Adrenal gland (tissue), 5 donors: Measurements from ENCODE around the gene GRAP.

Experiments
- POLR2A ChIP-seq, 2 donors: fragments of 450-650 bp; IDR thresholded peaks; one replicate each; pipeline ENCODE4 v1.6.1; 2017; ENCODE audit warnings: antibody characterized with exemption in 2 of 2, mild to moderate bottlenecking in 2 of 2, moderate library complexity in 1 of 2
- TF ChIP-seq, protein P1 (sequence below), 6 experiments: fragments of 450-650 bp in 4 of 6; fragments of 200-600 bp in 2 of 6; sonication (generic) in 1 of 6; IDR thresholded peaks; 1 replicate in 5 of 6; 2 replicates in 1 of 6; pipeline versions ENCODE4 v1.5.1 to v1.8.0; 2016 to 2021; ENCODE audit warnings: antibody characterized with exemption in 6 of 6, mild to moderate bottlenecking in 2 of 6, moderate library complexity in 1 of 6
- donor health status: DM: no; HTN: no; CAD: no.

DNA sequence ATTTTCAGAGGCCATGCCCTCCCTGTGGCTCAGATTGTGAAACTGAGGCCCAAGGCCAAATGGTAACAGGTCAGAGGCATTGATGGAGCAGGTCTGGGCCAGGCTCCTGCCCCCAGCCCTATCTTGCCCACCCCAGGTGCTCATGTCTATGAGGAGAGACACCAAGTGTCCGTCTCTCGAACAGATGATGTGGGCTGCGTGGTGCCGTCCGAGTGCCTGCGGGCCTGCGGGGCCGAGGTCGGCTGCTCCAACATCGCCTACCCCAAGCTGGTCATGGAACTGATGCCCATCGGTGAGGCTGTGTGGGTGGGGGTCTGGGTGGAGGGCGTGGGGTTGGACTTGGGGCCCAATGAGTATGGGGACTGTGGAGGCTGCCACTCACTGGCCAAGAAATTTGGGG lies 33.5 kb downstream of the GRAP start:
- TF ChIP-seq, protein P1, sequence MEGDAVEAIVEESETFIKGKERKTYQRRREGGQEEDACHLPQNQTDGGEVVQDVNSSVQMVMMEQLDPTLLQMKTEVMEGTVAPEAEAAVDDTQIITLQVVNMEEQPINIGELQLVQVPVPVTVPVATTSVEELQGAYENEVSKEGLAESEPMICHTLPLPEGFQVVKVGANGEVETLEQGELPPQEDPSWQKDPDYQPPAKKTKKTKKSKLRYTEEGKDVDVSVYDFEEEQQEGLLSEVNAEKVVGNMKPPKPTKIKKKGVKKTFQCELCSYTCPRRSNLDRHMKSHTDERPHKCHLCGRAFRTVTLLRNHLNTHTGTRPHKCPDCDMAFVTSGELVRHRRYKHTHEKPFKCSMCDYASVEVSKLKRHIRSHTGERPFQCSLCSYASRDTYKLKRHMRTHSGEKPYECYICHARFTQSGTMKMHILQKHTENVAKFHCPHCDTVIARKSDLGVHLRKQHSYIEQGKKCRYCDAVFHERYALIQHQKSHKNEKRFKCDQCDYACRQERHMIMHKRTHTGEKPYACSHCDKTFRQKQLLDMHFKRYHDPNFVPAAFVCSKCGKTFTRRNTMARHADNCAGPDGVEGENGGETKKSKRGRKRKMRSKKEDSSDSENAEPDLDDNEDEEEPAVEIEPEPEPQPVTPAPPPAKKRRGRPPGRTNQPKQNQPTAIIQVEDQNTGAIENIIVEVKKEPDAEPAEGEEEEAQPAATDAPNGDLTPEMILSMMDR (IDR thresholded peaks at IDR 0.05) = no peak
- no peak for TF ChIP-seq POLR2A (IDR thresholded peaks at IDR 0.05)
